GM18517 (cell line): ENCODE results near the gene LIG1.
"Not testable (repeated sequence)": the region's sequence is repeated elsewhere in the genome, so short reads cannot be mapped to it uniquely, and the experiment has no call there.

Source experiments
- ATAC-seq: cut with Tn5 transposase; IDR thresholded peaks from one replicate; pipeline ENCODE4 v1.9.1; 2021; ENCODE audit warnings: mild to moderate bottlenecking, moderate library complexity; ENCODE audit not compliant: unreplicated experiment

The LIG1 gene

DNA sequence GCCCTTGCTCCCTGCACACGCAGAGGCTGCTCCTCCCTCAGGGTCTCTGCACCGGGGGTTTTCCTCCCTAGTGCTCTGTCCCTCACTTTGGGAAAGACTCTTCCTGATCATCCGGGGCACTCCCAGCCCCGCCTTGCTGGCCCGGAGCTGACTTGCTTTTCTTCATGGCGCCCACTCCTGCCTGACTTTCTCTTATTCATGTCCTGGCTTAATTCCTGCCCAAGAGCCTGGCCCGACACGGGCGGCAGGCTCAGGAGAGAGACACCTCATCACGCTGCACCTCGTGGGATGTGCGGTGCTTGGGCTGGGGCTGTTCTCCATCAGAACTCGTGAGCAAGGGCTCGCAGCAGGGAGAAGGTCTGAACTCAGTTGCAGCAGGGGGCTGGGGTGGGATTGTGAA lies 47.7 kb downstream of the LIG1 start:
- ATAC-seq, result no peak

DNA sequence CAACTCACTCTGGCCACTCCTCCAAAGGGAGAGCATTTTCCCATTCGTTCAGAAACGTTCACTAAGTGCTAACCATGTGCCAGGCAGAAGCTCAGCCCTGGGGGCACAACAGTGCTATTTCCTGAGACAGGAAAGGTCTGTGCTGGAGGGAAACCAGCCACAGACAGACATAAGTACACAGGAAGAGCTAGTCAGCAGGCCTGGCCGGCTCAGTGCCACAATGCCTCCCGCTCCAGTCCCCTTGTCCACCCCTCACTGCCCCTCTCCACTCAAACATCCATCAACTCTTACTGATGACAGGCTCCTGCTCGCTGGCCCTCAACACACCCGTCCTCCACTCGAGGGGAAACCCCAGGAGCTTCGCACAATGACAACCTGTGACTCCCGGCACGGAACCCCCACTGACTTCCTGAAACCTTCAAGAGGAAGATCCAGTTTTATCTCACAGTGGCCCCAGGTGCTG lies 48.2 kb downstream of the LIG1 start:
- no peak for ATAC-seq

DNA sequence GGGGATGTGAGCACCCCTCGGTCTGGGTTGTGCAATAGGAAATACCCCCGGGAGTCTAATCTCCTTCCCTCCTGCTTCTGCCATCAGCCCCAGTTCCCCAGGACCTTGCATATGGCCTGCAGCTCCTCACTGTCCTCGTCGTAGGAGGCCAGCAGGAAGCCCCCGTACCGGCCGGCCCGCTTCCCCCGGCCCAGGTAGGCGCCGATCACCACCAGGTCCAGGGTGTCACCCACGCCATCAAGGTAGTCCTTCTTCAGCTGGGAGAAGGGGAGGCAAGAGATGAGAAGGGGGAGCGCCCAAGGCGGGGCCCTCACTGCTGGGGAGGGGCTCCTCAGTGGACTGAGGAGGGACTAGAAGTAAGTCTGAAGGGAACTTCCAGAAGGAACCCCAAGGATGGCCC lies 49.1 kb downstream of the LIG1 start:
- no peak for ATAC-seq

DNA sequence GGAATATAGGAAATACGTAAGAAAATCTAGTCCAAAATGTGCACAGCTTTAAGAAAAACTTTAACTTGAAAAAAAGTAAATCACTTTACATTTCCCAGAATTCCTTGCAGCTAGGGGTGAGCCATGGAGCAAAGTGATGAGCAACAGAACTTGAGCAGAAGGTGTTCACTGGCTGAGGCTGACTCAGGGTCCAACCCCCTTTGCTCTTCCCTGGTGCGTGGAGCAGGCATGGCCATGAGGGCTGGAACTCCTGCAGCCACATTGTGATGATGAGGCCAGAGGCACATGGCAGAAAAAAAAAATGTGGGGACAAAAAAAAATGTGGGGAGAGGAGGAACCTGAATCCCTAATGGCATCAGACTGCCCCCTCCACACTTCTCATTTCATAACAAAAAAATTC lies 49.6 kb downstream of the LIG1 start:
- no peak for ATAC-seq

DNA sequence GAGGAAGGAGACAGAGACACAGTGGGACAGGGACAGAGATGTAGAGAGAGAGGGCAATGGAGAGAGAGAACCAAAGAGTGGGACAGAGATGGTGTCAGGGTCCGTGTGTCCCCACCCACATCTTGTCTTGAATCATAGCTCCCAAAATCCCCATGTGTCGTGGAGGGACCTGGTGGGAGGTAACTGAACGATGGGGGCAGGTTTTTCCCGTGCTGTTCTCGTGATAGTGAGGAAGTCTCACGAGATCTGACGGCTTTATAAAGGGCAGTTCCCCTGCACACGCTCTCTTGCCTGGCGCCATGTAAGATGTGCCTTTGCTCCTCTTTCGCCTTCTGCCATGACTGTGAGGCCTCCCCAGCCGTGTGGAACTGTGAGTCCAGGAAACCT lies 52.0 kb downstream of the LIG1 start:
- no peak for ATAC-seq

DNA sequence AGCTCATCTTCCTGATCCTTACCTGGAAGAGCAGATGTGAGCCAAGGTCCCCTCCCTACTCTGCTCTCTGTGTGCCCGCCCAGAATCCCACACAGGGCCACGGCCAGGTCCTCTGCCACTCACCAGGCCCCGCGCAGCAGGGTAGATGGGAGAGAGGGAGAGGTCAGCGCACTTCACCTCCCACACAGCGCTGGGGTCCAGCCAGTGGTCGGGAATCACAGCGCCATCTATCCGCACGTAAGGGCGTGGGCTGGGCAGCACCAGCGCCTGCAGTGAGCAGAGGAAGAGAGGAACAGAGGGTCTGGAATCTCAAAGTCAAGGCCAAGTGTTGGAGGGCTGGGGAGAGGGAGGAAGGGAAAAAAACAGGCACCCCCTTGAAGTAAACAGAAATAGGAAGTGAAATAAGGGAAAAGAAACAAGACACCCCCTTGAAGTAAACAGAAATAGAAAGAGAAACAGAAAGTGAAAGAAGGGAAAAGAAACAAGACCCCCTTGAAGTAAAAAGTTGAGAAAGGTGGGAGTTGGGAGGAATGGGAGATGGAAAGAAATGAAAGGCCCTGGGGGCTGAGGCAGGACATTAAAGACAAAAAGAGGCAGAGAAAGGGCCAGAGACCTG lies 52.5 kb downstream of the LIG1 start:
- ATAC-seq, result no peak

DNA sequence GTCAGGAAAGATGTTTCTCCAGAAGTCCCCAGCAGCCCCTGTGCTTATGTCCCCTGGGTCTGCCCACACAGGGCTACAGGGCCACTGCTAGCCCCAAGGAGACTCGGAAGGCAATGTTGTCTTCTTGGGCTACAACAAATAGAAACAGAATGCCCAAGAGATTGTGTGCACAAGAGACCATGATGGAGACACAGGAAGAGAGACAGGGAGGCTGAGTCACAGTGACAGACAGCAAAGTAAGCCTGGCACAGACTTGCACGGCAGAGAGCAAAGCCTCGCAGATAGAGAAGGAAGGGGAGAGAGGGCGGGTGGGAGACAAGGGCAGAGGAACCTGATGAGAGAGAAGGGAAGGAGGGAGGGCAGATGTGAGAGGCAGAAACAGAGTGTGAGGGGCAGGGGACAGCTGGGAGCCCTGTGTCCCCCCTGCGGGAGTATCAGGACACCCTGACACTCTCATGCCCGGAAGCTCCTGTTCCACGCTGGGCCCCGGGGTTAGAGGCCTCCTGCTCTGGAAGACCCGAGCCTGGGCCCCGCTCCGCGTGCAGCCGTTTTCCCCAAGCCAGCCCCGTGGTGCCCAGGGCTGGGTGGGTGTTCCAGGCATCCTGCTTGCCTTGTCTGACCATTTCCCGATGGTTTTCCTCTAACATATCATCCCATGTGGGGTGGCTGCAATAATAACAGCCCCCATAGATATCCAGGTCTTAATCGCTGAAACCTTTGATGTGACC lies 56.8 kb downstream of the LIG1 start:
- no peak for ATAC-seq

DNA sequence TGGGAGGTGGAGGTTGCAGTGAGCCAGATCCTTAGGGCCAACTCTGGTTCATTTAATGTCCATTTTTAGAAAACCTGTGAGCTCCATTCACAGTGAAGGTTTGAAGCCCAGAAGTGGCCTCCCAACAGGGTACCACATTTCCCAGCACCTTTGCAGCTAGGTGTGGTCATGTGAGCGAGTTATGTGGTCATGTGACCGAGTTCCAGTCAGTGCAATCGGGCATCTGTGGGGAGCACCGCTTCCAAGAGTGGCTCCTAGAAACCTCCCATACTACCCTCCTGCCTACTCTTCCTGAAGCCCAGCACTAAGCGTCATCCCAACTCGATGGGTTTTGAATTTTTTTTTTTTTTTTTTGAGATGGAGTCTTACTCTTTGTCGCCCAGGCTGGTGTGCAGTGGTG lies 58.9 kb downstream of the LIG1 start:
- no peak for ATAC-seq

DNA sequence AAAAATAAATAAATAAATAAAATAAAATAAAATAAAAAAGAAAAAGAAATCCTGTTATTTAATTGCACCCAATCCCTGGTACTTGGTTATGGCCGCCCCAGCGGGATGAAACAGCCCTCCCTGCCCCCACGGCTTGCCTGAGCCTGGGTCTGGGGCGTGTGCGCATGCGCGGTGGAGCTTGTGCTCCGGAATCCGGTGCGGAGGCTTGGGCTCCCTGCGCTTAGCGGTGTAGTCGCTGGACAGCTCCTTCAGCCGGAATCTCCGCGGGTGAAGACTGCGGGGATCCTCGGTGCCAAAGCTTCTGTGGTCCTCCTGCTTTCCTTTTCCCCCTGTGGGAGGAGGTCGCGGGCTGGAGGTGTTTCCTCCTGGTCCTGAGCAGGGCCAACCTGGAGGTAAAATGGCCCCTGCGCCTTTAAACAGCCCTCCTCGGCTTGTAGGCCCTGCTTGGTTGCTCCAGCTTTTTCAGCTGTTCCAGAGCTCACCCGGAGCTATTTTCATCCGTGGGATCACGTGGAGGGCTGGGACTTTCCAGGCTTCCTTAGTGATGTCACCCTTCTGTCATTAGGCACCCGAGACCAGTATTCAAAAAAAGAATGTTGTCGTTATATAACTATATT lies 59.7 kb downstream of the LIG1 start, which contains the start of gene PLA2G4C:
TSS of gene PLA2G4C (minus strand) at position 468 of the 617 bp plus-strand sequence. CDS start 4,288 bp downstream, outside the sequence.
- ATAC-seq, result no peak

DNA sequence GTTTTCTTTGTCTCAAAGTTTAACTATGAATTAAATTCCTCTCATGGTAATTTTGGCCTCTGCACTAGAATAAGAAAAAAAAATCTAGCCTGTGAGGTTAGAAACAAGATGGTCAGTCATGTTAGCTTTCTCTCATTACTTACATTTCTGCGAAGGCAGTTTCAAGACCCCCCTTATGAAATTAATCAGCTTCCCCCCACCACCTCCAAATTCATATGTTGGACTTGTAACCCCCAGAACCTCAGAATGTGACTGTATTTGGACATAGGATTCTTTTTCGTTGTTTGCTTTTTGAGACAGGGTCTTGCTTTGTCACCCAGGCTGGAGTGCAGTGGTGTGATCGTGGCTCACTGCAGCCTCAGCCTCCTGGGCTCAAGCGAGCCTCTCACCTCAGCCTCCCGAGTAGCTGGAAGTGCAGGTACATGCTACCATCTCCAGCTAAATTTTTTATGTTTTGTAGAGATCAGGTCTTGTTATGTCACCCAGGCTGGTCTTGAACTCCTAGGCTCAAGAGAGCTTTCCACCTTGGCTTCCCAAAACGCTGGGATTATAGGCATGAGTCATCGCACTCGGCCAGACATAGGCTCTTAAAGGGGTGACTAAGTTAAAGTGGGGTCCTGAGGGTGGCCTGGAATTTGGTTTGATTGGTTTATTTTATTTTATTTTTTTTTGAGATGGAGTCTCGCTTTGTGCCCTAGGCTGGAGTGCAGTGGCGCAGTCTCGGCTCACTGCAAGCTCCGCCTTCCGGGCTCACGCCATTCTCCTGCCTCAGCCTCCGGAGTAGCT lies 61.0 kb downstream of the LIG1 start:
- no peak for ATAC-seq

DNA sequence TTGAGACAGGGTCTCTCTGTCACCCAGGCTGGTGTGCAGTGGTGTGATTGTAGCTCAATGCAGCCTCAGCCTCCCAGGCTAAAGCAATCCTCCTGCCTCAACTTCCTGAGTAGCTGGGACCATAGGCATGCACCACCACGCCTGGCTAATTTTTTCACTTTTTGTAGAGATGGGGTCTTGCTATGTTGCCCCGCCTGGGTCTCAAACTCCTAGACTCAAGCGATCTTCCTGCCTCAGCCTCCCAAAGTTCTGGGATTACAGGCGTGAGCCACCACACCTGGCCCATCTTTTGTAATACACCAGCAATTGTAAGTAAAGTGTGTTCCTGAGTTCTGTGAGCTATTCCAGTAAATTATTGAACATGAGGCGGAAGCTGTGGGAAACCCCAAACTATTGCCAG lies 66.2 kb downstream of the LIG1 start:
- ATAC-seq, result no peak

DNA sequence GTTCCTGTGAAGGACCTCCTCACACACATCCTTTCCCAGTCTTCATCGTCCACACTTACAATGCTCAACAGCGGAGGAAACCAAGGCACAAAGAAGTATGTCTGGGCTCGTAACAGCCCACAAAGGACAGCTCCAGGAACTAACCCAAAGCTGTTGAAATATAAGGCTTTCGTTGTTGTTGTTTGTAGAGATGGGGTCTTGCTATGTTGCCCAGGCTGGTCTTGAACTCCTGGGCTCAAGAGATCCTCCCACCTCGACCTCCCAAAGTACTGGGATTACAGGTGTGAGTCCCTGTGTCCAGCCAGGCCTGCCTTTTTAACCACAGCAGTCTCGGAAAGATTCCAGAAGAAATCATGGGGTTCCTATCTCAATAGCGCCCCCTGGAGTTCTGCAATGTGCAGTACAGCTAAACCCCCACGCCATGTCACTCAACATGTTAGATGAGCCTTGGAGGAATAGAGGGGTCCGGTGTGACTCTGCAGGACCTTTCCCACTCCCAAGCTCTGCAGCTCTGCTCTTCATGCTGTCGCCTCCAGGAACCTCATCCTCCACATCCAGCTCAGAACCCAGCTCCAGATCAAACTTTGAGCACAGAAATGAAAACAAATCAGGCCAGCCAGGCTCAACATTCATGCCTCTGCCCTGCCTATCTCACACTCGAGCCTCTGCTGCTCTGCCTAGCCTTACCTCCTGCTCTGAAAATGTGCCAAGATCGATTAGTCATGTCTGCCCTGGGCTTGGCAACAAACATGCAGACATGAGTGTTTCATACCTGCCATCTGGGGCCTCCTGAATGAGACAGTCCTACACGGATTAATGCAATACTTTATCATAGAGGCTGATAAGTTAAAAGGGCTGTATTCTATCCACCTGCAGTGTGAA lies 67.0 kb downstream of the LIG1 start:
- no peak for ATAC-seq

DNA sequence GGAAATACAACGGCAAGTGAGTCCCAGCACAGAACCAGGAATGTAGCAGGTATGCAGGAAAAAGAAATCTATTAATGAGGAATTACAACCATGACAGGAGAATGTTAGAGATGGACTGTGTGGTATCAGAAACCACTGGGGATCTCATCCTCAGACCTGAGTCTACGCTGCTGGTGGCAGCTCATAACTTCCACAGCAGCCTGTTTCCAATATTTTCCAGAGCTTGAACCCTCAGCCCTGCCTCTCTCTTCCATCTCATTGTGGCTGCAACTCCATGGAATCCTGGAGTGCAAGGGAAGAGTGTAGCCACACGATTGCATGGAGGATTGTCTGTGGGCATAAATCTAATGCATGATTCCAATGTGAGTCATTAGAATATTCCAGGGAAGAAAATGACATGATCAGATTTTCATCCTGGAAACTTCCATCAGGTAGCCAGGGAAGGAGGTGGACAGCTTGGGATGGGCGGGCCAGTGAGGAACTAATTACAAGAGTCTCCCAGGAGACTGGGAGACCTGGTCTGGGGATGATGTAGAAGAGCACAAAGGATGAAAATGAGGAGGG lies 74.5 kb downstream of the LIG1 start:
- no peak for ATAC-seq

DNA sequence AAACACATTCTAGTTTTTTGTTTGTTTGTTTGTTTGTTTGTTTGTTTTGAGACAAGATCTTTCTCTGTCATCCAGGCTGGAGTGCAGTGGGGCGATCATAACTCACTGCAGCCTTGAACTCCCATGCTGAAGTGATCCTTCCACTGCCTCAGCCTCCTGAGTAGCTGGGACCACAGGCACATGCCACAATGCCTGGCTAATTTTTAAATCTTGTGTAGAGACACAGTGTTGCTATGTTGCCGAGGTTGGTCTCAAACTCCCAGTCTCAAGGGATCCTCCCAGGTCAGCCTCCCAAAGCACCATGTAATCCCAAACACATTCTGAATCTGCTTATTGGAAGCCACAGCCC lies 75.3 kb downstream of the LIG1 start:
- no peak for ATAC-seq

DNA sequence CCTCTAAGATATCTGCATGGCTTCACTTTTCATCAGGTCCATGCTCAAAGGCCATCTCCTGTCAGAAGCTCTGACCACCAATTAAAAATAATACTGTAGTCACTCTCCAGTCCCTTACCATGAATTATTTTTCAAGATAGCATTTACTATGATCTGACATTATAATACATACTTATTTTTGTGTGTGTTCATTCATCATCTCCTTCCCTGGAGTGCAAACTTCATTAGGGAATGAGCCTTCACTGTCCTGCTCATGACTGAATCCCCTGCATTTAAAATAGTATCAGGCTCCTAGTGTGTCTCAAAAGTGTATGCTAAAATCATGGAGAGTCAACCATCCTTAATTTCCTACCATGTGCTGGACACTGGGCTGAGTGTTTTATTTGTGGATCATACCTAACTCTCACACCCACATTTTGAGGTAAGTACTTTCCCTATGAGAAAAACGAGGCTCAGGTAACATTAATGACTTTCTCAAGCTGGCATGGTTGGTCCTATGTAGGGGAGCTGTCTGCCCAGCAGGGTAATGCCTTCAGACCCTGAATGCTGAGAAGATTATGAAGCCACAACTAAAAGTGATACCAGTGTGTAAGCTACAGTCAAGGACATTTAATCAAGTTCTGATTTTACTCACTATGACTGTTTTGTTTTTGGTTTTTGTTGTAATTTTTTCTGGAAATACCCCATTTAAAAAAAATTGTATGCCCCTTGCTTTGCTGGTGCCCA lies 75.9 kb downstream of the LIG1 start:
- no peak for ATAC-seq

DNA sequence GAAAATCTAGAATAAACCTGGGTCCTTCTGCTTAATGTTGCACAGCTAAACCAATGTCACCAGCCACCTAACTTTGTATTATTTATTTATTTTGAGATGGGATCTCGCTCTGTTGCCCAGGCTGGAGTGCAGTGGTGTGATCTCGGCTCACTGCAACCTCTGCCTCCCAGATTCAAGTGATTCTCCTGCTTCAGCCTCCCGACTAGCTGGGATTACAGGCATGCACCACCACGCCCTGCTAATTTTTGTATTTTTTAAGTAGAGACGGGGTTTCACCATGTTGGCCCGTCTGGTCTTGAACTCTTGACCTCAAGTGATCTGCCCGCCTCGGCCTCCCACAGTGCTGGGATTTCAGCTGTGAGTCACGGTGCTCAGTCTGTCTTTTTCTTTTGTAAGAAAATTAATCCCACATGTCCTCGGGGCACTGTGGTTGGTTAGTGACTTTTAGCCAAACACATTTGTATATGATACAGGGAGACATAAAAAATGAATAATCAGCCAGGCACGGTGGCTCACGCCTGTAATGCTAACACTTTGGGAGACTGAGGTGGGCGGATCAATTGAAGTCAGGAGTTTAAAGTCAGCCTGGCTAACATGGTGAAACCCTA lies 78.9 kb downstream of the LIG1 start:
- ATAC-seq, result not testable (repeated sequence)

DNA sequence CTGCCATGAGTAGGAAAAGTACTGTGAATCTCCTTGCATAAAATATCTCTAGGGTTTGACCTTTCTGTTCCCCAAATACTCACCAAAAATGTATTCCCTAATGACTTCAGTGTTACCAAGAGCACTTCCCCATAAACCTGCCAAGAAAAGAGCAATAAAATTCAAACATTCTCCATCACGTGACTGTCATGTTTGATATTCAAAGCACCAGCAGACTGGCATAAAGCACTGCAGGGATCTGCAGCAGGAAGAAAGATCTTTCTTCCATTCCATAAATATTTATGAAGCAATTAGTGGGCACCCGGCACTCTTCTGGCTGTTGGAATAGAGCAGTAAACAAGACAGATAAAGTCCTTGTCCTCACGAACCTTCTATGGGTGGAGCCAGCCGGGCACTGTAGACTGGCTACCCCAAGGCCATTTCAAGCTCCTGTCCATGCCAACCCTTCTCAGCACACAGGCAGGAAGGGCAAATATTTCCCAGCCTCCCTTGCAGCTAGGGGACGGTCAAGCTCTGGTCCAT lies 79.8 kb downstream of the LIG1 start:
- ATAC-seq, result no peak

DNA sequence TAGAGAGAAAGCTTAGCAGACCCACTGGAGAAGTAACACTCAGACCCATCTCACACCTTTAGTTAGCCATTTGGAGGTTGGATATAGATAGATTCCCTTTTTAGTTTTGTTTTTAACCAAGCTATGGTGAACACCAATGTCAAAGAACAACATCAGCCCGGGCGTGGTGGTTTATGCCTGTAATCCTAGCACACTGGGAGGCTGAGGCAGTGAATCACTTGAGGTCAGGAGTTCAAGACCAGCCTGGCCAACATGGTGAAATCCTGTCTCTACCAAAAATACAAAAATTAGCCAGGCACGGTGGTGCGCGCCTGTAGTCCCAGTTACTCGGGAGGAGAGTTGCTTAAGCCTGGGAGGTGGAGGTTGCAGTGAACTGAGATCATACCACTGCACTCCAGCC lies 81.2 kb downstream of the LIG1 start:
- ATAC-seq, result not testable (repeated sequence)
